ENCODE results near the gene CORIN. TPM values are rescaled to one million over a fixed set of nuclear protein-coding genes. Genes with fewer than 3 reads are reported as not detected.

Gene CORIN
- polyA plus RNA-seq, 1 of the 3 experiments (the other 2 are of a cell fraction) = 1.1 TPM

GRCh38 chr4:47863486-47863885 is 25.6 kb upstream of the CORIN start:
- peaks cover 0 to 18% of the 10 kb centered on the region in 2 experiments; a peak in 1 of 4 replicates for H3K4me1 ChIP-seq (ENCODE audit: control insufficient read depth in 1 of 2, insufficient read depth in 2 of 2, low read depth in 1 of 2, low read length in 1 of 2)
- no peaks in the 10 kb centered on the region for H3K27me3 ChIP-seq (ENCODE audit: insufficient read depth)
- H3K4me2 ChIP-seq = no peak overlapping the region
- H3K36me3 ChIP-seq (replicated peaks in 1 of 2; ENCODE audit: control insufficient read depth in 1 of 2, insufficient read depth in 2 of 2, low read length in 1 of 2) = peaks cover 27 to 37% of the 10 kb centered on the region in 2 experiments
- no peak overlapping the region for H2AFZ ChIP-seq (ENCODE audit: low read depth)
- DNase-seq = no peak
- H3K9me2 ChIP-seq = no peaks in the 10 kb centered on the region
- H3K27ac ChIP-seq (ENCODE audit: low read depth in 2 of 2, low read length in 1 of 2) = peak overlapping the region in 1 of 2 experiments; percentile 20; a peak in 1 of 4 replicates
- no peak overlapping the region for H3K4me3 ChIP-seq (ENCODE audit: low read depth in 2 of 2, low read length in 1 of 2)
- H3F3A ChIP-seq (replicated peaks; ENCODE audit: insufficient read depth) = peaks cover 21% of the 10 kb centered on the region
- TF ChIP-seq EP300 (IDR thresholded peaks at IDR 0.05; ENCODE audit: borderline replicate concordance in 1 of 2, low read depth in 1 of 2, low read length in 1 of 2) = no peak
- no peak for TF ChIP-seq CHD2 (IDR thresholded peaks at IDR 0.05; ENCODE audit: low read length, partially characterized antibody)
- no peak overlapping the region for H3K9ac ChIP-seq
- WGBS (ENCODE audit: low lambda C conversion rate) = 67% methylated on average over 4 of the region's 4 CpGs
- H3K9me3 ChIP-seq = no peaks in the 10 kb centered on the region
- ChIA-PET POLR2A (no interaction called here), CTCF (interaction anchor here (0.7 kb wide), 1 partner anchor 412 kb away, joined by 3 read pairs; no protein-coding TSS in a partner anchor)
- 0 out of 2 replicates have a peak, but pooled peaks cover 4% of the 10 kb centered on the region for H3K79me2 ChIP-seq (ENCODE audit: insufficient read depth)
- H4K20me1 ChIP-seq (ENCODE audit: insufficient read depth) = no peaks in the 10 kb centered on the region

- no peak for DNase-seq
- H3K27ac ChIP-seq (ENCODE audit: low read depth in 2 of 2, low read length in 1 of 2) = peak overlapping the region in 1 of 2 experiments; percentile 13; a peak in 2 of 4 replicates
Observed at GRCh38 chr4:47862297-47862696, 24.4 kb upstream of the CORIN start.

DNA sequence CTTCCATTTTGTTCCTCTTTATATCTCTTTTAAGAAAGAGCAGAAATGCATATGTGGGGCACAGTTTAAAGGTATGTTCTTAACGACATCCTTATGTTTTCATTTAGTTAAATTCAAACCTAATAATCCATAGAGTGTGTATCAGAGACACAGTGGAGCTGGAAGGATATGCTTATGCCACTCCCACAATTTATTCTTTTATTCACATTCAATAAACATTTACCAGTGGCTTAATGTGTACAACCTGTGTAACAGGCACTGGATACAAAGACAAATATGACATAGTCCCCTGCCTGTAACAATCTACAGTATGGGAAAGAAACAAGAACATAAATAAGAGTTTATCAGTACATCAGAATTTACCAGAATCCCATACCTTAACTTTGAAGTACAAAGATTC is 22.4 kb upstream of the CORIN start:
- Histone ChIP-seq H3K9me2 (no peaks in the 10 kb centered on the region), H3K27me3 (ENCODE audit: insufficient read depth) (no peaks in the 10 kb centered on the region), H3F3A (replicated peaks; ENCODE audit: insufficient read depth) (peaks cover 21% of the 10 kb centered on the region), H3K9me3 (no peaks in the 10 kb centered on the region), H3K4me3 (ENCODE audit: low read depth in 2 of 2, low read length in 1 of 2) (no peak overlapping the region), H3K79me2 (ENCODE audit: insufficient read depth) (0 out of 2 replicates have a peak, but pooled peaks cover 4% of the 10 kb centered on the region), H3K36me3 (replicated peaks in 1 of 2; ENCODE audit: control insufficient read depth in 1 of 2, insufficient read depth in 2 of 2, low read length in 1 of 2) (peaks cover 29 to 30% of the 10 kb centered on the region in 2 experiments), H3K4me1 (ENCODE audit: control insufficient read depth in 1 of 2, insufficient read depth in 2 of 2, low read depth in 1 of 2, low read length in 1 of 2) (peaks cover 0 to 18% of the 10 kb centered on the region in 2 experiments; a peak in 1 of 4 replicates), H4K20me1 (ENCODE audit: insufficient read depth) (no peaks in the 10 kb centered on the region), H2AFZ (ENCODE audit: low read depth) (no peak overlapping the region), H3K27ac (ENCODE audit: low read depth in 2 of 2, low read length in 1 of 2) (no peak overlapping the region), H3K4me2 (no peak overlapping the region), H3K9ac (no peak overlapping the region)
- no peak for DNase-seq
- ChIA-PET CTCF (interaction anchor here (1.0 to 1.7 kb wide), 2 partner anchors 8 to 23 kb away, joined by 3 to 4 read pairs; no protein-coding TSS in a partner anchor), POLR2A (no interaction called here)
- WGBS (ENCODE audit: low lambda C conversion rate) = 93% methylated on average over 1 of the region's 1 CpG
- no peak for TF ChIP-seq EZH2phosphoT487 (IDR thresholded peaks at IDR 0.05; ENCODE audit: borderline replicate concordance, low read depth)
- TF ChIP-seq, protein P1, sequence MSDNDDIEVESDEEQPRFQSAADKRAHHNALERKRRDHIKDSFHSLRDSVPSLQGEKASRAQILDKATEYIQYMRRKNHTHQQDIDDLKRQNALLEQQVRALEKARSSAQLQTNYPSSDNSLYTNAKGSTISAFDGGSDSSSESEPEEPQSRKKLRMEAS (IDR thresholded peaks at IDR 0.05; ENCODE audit: low read depth) = no peak
- no peak for TF ChIP-seq RAD21 (IDR thresholded peaks at IDR 0.05; ENCODE audit: low read length)
- no peak for TF ChIP-seq RFX5 (IDR thresholded peaks at IDR 0.05; ENCODE audit: low read length)
- no peak for TF ChIP-seq NFIC (IDR thresholded peaks at IDR 0.05; ENCODE audit: borderline replicate concordance)
- TF ChIP-seq SMC3 (IDR thresholded peaks at IDR 0.05; ENCODE audit: low read depth, low read length) = no peak
- no peak for TF ChIP-seq POLR2AphosphoS5 (IDR thresholded peaks at IDR 0.05; ENCODE audit: low read depth, low read length)
- TF ChIP-seq ZBTB33 (IDR thresholded peaks at IDR 0.05; ENCODE audit: borderline replicate concordance, low read depth) = no peak
- no peak for TF ChIP-seq GATA2 (CRISPR knock-in tag; IDR thresholded peaks at IDR 0.05)
- no peak for TF ChIP-seq TEAD4 (IDR thresholded peaks at IDR 0.05; ENCODE audit: borderline replicate concordance, insufficient read depth)
- TF ChIP-seq, protein P2, sequence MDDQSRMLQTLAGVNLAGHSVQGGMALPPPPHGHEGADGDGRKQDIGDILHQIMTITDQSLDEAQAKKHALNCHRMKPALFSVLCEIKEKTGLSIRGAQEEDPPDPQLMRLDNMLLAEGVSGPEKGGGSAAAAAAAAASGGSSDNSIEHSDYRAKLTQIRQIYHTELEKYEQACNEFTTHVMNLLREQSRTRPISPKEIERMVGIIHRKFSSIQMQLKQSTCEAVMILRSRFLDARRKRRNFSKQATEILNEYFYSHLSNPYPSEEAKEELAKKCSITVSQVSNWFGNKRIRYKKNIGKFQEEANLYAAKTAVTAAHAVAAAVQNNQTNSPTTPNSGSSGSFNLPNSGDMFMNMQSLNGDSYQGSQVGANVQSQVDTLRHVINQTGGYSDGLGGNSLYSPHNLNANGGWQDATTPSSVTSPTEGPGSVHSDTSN (IDR thresholded peaks at IDR 0.05) = no peak
- TF ChIP-seq FOXM1 (IDR thresholded peaks at IDR 0.05; ENCODE audit: low read depth) = no peak

More at GRCh38 chr4:47862297-47862696, 24.4 kb upstream of the CORIN start:
- CTCF ChIA-PET = no interaction called here
- no peaks in the 10 kb centered on the region for H3K9me3 ChIP-seq
- H2AFZ ChIP-seq (ENCODE audit: low read depth) = no peak overlapping the region
- TF ChIP-seq RXRA (IDR thresholded peaks at IDR 0.05; ENCODE audit: borderline replicate concordance, low read depth) = no peak
- peak; percentile 49; the same call in 1 of the 2 replicates for TF ChIP-seq FOSL2 (IDR thresholded peaks at IDR 0.05; ENCODE audit: borderline replicate concordance, low read depth)
- TF ChIP-seq TAF1 (IDR thresholded peaks at IDR 0.05; ENCODE audit: borderline replicate concordance, low read depth, low read length) = no peak
- TF ChIP-seq, protein P2 (IDR thresholded peaks at IDR 0.05) = peak; percentile 8; the same call in 1 of the 2 replicates
- TF ChIP-seq JUND (IDR thresholded peaks at IDR 0.05) = 0 out of 2 replicates have a peak, but pooled peaks have one; percentile 25
- peaks cover 0 to 18% of the 10 kb centered on the region in 2 experiments; a peak in 1 of 4 replicates for H3K4me1 ChIP-seq (ENCODE audit: control insufficient read depth in 1 of 2, insufficient read depth in 2 of 2, low read depth in 1 of 2, low read length in 1 of 2)
- no peaks in the 10 kb centered on the region for H3K9me2 ChIP-seq
- peaks cover 21% of the 10 kb centered on the region for H3F3A ChIP-seq (replicated peaks; ENCODE audit: insufficient read depth)
- 0 out of 2 replicates have a peak, but pooled peaks cover 4% of the 10 kb centered on the region for H3K79me2 ChIP-seq (ENCODE audit: insufficient read depth)
- 83% methylated on average over 3 of the region's 3 CpGs for WGBS (ENCODE audit: low lambda C conversion rate)
- H3K27me3 ChIP-seq (ENCODE audit: insufficient read depth) = no peaks in the 10 kb centered on the region
- POLR2A ChIA-PET = no interaction called here
- H3K36me3 ChIP-seq (replicated peaks in 1 of 2; ENCODE audit: control insufficient read depth in 1 of 2, insufficient read depth in 2 of 2, low read length in 1 of 2) = peaks cover 27 to 28% of the 10 kb centered on the region in 2 experiments
- H3K4me2 ChIP-seq = no peak overlapping the region
- no peak overlapping the region for H3K9ac ChIP-seq
- H3K4me3 ChIP-seq (ENCODE audit: low read depth in 2 of 2, low read length in 1 of 2) = no peak overlapping the region
- no peaks in the 10 kb centered on the region for H4K20me1 ChIP-seq (ENCODE audit: insufficient read depth)

Measured in SK-N-SH (cell line).